GM12875 (cell line): ENCODE data around the gene BMPR2.
"Not testable (repeated sequence)": the region's sequence is repeated elsewhere in the genome, so short reads cannot be mapped to it uniquely, and the experiment has no call there.

Experiments used
- H3K4me3 ChIP-seq: one replicate; pipeline ENCODE4 v1.5.1; 2011; ENCODE audit warnings: low read depth, low read length, control low read depth
- CTCF ChIP-seq: IDR thresholded peaks from 2 replicates; pipeline ENCODE4 v1.5.1; 2011; ENCODE audit warnings: low read depth, mild to moderate bottlenecking, control low read depth, inconsistent platforms, low read length, moderate library complexity, borderline replicate concordance; ENCODE audit not compliant: insufficient read depth

BMPR2 gene

DNA sequence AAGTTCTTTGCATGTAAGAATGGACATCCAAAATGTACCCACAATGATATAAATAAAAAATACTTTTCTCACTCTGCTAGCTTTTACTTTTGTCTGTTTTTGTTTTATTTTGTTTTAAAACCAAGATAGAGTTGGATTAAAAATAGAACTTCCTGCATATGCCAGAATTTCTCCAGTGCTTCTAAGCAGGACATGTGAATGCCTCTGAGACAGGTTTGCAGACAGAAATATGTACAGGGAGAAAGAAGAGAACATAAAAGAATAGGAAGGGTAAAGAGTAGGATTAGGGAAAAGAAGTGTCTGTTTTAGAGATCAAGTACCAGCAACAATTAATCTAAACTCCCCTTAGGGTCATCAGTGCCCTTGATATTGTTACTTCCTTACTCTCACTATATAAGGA is 114.4 kb downstream of the BMPR2 start:
- H3K4me3 ChIP-seq = no peak overlapping the region
- TF ChIP-seq CTCF = no peak

- no peak for TF ChIP-seq CTCF
- no peak overlapping the region for H3K4me3 ChIP-seq
Observed at GRCh38 chr2:202491514-202491913, 115.4 kb downstream of the BMPR2 start.

DNA sequence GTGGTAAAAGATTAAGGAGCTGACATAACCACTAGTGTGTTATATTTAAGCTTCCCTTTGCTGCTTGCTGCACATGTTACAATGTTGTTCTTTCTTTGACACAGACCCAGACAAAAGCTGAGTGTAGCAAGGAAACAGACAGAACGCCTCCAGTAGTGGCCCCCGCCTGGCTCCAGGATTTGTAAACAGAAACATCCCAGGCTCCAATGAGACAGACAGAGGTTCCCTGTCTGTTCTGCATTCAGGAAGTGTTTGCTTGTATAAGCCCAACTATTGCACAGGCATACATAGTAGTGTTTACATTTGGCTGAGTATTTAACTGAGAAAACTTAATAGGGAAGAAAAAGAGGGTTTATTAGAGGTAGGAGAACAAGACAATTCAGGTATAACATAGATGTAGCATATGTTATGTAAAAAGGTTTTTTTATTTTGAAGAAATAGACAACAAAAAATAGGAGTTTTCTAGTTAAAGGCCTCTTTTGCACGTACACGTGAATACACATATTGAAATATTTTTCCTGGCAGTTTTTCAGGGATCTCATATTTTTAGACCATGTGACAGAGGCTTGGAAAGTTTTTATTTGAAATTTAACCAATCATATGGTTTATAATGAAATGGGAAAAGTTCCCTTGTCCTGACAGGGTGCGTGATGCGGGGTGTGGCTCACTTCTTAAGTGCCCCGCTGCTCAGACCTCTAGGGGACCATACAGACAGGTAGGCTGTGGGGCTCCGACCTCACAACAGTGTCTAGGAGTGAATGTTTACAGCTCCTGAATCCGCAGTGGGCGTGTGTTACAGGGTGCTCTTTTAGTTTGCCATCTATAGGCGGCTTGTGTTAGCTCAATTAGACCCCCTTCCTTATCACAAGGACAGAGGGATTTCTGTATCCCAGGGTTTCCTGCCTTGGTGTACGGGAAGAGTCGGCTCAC is 118.4 kb downstream of the BMPR2 start:
- TF ChIP-seq CTCF = no peak
- no peak overlapping the region for H3K4me3 ChIP-seq

- H3K4me3 ChIP-seq = no peak overlapping the region
- no peak for TF ChIP-seq CTCF
Observed at GRCh38 chr2:202495230-202495604, 119.1 kb downstream of the BMPR2 start.

DNA sequence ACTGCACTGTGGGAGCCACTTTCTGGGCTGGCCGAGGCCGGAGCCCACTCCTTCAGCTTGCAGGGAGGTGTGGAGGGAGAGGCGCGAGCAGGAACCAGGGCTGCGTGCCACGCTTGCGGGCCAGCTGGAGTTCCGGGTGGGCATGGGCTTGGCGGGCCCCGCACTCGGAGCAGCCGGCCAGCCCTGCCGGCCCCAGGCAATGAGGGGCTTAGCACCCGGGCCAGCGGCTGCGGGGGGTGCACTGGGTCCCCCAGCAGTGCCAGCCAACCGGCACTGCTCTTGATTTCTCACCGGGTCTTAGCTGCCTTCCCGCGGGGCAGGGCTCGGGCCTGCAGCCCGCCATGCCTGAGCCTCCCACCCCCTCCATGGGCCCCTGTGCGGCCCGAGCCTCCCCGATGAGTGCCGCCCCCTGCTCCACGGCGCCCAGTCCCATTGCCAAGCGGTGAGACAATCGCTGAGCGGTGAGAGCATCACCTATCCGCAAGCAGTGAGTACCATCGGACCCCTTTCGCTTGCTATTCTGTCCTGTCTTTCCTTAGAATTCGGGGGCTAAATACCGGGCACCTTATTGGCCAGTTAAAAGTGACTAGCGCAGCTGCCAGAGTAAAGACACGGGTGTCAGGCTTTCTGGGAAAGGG is 120.8 kb downstream of the BMPR2 start:
- not testable (repeated sequence) for H3K4me3 ChIP-seq

- not testable (repeated sequence) for H3K4me3 ChIP-seq
Observed at GRCh38 chr2:202497473-202497866, 121.3 kb downstream of the BMPR2 start.

DNA sequence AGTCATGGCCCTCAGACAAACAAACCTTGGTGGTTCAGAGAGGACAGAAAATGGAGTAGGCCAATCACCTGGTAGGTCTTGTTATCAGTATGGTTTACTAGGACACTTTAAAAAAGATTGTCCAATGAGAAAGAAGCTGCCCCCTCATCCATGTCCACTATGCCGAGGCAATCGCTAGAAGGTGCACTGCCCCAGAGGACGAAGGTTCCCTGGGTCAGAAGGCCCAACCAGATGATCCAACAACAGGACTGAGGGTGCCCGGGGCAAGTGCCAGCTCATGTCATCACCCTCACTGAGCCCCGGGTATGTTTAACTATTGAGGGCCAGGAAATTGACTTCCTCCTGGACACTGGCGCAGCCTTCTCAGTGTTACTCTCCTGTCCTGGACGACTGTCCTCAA is 123.7 kb downstream of the BMPR2 start:
- H3K4me3 ChIP-seq = not testable (repeated sequence)

- H3K4me3 ChIP-seq = not testable (repeated sequence)
Observed at GRCh38 chr2:202503276-202503675, 127.1 kb downstream of the BMPR2 start.

- TF ChIP-seq CTCF = no peak
- no peak overlapping the region for H3K4me3 ChIP-seq
Observed at GRCh38 chr2:202508686-202509085, 132.6 kb downstream of the BMPR2 start.
